Coronary artery (tissue), 2 donors: ENCODE data around the gene FLRT2.

Experiments
- DNase-seq: peaks from one replicate; pipeline ENCODE4 v3.0.0-alpha.2; 2017; ENCODE audit warnings: low spot score
- H3K27ac ChIP-seq, 2 donors: fragments of 200-600 bp; sonication (generic); one replicate each; pipeline ENCODE4 v1.5.1; 2016 to 2019
- H3K4me3 ChIP-seq: fragments of 200-600 bp; sonication (generic); 2 replicates; pipeline ENCODE4 v1.5.1; 2016; ENCODE audit warnings: mild to moderate bottlenecking, moderate library complexity
- TF ChIP-seq, protein P1 (sequence below): fragments of 200-600 bp; sonication (generic); IDR thresholded peaks from one replicate; pipeline ENCODE4 v1.5.1; 2019; ENCODE audit warnings: antibody characterized with exemption

The FLRT2 gene

DNA sequence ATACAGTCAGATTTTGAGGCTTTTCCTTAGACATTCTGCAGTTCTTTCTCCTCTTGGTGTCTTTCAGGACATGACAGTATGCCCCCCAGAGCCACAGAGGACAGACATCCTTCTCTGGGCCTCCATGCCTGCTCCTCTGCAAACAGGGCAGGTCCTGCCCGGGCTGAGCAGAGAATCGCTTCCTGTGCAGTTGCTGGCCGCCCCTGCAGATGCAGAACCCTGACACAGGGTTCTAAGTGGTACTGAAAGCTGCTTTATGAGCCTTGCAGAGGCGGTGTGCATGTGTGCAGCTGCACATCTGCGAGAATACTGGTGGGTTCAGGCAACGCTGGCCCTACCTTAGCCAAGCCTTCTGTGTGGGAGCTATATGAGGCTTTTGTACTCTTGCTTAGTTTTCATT lies 54.5 kb downstream of the FLRT2 start:
- DNase-seq = no peak
- Histone ChIP-seq H3K27ac (no peak overlapping the region), H3K4me3 (no peak overlapping the region)
- TF ChIP-seq, protein P1, sequence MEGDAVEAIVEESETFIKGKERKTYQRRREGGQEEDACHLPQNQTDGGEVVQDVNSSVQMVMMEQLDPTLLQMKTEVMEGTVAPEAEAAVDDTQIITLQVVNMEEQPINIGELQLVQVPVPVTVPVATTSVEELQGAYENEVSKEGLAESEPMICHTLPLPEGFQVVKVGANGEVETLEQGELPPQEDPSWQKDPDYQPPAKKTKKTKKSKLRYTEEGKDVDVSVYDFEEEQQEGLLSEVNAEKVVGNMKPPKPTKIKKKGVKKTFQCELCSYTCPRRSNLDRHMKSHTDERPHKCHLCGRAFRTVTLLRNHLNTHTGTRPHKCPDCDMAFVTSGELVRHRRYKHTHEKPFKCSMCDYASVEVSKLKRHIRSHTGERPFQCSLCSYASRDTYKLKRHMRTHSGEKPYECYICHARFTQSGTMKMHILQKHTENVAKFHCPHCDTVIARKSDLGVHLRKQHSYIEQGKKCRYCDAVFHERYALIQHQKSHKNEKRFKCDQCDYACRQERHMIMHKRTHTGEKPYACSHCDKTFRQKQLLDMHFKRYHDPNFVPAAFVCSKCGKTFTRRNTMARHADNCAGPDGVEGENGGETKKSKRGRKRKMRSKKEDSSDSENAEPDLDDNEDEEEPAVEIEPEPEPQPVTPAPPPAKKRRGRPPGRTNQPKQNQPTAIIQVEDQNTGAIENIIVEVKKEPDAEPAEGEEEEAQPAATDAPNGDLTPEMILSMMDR = no peak

DNA sequence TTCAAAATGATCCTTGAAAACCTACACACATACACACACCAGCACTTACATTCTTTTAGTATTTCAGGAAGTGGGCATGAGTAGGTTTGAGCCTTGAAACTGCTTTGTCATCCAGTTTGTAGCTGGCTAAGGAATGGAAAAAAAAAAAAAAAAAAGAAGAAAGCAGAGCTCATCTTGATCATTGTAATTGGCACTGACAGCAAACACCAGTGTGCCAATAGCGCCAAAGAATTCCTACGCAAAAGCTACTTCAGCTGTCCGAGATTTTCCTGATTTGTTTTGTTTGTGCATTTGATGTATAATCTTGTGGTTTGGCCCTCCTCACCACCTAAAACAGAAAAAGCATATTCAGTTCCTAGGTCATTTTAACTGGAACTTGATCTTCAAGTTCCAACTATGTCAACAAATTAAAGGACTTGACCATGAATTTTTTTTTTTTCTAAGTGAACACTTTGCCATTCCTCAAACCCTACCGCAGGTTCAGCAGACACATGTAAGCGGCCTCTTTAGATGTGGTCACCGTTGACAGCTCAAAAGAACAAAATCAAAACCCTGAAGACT lies 57.3 kb downstream of the FLRT2 start:
- Histone ChIP-seq H3K4me3 (no peak overlapping the region), H3K27ac (no peak overlapping the region)
- TF ChIP-seq, protein P1 = no peak
- DNase-seq = no peak

DNA sequence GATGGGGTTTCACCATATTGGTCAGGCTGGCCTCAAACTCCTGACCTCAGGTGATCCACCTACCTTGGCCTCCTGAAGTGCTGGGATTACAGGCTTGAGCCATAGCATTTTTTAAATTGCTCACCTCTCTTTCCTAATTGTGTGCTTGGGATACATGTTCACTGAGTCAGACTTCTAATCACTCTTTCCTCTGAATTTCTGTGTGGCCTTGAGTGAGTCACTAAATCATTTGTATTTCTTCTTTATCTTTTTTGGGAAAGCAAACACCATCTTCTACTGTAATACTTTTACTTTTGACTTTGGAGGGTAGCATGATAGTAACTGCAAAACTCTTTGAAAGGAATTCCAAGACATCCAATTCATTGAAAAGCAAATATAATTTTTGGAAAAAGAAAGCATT lies 60.8 kb downstream of the FLRT2 start:
- Histone ChIP-seq H3K27ac (no peak overlapping the region), H3K4me3 (no peak overlapping the region)
- DNase-seq = no peak
- TF ChIP-seq, protein P1 = no peak

DNA sequence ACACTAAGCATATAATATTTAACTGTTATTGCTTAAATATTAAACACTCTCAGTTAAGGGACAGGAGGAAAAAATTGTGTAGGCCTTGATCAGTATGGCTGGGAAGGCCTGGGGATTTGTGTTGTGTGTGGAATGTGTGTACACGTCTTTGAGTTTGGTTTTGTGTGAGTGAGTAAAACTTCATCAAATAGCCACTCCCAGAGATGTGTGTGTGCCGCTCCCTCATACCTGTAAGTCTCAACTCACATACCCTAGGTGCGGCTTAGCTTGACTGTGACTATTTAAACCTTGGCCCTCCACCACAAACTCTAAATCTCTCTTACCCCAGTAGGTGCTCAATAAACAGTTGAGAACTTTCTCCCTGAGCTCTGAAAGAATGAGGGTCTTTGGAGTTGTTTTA lies 64.3 kb downstream of the FLRT2 start:
- no peak for DNase-seq
- Histone ChIP-seq H3K4me3 (no peak overlapping the region), H3K27ac (no peak overlapping the region)
- TF ChIP-seq, protein P1 = no peak

DNA sequence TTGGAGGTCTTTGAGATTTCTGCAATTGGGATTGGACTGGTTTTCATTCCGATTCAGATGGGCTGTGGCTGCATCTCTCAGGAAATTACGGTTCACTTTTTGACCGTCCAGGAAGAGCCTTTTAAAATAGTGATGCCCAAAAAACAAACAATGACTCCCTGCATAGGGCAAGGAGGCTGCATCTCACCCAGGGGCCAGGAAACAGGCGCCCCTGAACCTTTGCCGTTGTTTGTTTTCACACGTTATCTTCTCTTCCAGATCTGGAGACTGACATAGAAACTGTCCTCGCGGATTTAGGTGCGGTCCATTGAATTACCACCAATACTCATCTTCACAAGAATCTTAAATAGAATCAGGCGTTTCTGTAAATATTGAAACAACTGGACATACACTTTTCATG lies 66.0 kb downstream of the FLRT2 start:
- Histone ChIP-seq H3K27ac (no peak overlapping the region), H3K4me3 (no peak overlapping the region)
- no peak for DNase-seq
- TF ChIP-seq, protein P1 = no peak

DNA sequence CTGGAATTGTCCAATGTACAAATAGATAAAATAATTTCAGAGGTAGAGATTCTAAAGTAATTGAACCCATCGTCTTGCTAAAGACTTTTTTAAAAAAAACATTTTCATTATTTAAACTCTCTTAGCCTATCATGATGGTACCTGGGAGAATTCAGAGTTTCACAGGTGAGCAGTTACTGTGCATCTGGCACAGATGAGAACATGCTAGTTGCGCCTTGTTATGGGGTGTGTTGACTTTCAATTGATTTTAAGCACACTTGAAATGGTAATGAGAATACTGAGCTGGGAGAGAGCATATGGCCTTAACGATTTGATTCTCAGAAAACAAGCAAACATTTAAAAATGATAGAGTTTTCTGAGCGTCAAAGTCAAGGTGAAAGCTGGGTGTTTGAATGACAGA lies 66.6 kb downstream of the FLRT2 start:
- Histone ChIP-seq H3K4me3 (no peak overlapping the region), H3K27ac (no peak overlapping the region)
- no peak for DNase-seq
- TF ChIP-seq, protein P1 = no peak

DNA sequence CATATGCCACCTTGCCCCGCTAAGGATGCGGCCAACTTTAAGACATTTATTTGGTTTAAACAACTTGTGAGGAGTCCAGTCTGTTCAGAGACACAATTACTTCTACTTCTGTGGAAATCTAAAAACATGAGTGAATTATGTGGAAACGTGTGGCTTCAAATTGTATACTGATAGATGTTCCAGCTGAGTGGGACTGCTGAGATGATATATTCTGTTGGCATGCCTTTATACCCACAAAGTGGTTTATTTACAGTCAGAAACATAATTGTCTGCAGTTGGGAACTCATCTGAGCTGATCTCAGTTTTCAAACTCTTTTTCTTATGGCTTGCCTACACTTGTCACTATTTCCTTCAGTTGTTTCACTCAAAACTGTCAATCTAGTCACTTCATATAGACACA lies 67.8 kb downstream of the FLRT2 start:
- no peak overlapping the region for H3K4me3 ChIP-seq
- no peak for DNase-seq
- TF ChIP-seq, protein P1 = no peak
- no peak overlapping the region for H3K27ac ChIP-seq
